Hippocampal formation (tissue), 2 donors: ENCODE data around the gene CACNA1C.

ENCODE experiments used
- DNase-seq, 2 donors: peaks; one replicate each; lab custom pipeline; 2025; lab: John Stamatoyannopoulos, UW

CACNA1C gene

DNA sequence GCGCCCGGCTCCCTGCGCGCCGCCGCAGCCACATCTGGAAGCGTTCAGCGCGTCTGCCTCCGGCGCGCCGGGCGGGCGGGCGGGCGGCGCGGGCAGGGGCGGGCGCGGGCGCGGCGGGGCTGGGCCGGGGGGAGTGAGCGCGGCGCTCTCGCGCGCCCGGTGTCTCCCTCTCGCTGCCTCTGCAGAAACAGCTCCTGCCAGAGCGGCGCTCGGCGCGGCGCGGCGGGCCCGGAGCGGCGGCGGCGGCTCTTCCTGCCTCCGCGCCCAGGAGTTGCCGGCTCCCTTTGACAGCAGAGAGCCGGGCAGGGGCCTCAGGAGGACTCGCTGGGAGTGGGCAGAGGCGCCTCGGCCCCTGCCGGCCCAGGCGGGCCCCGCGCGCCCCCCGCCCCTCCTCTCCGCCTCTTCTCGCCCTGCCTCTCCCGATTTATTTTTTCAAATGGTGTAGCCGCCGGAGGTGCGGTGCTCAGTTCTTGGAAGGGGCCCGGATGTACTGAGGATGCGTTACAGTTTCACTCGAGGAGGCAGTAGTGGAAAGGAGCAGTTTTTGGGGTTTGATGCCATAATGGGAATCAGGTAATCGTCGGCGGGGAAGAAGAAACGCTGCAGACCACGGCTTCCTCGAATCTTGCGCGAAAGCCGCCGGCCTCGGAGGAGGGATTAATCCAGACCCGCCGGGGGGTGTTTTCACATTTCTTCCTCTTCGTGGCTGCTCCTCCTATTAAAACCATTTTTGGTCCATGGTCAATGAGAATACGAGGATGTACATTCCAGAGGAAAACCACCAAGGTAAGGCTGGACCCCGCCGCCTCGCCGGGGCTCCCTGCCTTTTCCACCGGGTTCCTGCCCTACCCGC is at the start of gene CACNA1C:
Gene CACNA1C (plus strand): TSS at position 162 of the 853 bp plus-strand sequence. CDS start 576 bp downstream, at position 738.
- peak; percentile 15 to 30 for DNase-seq

GRCh38 chr12:2003676-2004112 is 49.1 kb upstream of the CACNA1C start:
- no peak for DNase-seq

GRCh38 chr12:2004113-2004929 is 48.5 kb upstream of the CACNA1C start, which contains the start of gene DCP1B:
TSS of gene DCP1B (minus strand) at chr12:2004457. CDS start at chr12:2004431, 26 bp downstream.
- DNase-seq = peak; percentile 97 to 98

DNA sequence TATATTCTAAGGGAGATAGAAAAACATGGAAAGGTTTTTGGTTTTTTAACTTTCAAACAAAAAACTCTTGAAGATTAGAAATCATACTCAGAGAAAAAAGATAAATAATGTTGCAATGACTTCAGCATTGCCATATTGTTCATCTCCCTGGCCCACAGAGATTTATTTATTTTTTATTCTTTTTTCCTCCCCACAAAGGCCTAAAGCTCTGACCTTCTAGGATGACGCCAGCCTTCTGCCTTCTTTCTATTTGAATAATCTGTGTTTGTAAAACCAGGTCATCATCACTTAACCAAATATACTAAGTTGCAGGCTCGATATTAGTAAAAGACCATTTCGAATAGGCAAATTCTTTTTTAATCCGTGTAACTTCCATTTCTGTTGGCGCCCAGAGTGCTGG is 44.1 kb upstream of the CACNA1C start:
- DNase-seq = no peak

- DNase-seq = no peak
Observed at GRCh38 chr12:2009623-2010022, 43.2 kb upstream of the CACNA1C start.

DNA sequence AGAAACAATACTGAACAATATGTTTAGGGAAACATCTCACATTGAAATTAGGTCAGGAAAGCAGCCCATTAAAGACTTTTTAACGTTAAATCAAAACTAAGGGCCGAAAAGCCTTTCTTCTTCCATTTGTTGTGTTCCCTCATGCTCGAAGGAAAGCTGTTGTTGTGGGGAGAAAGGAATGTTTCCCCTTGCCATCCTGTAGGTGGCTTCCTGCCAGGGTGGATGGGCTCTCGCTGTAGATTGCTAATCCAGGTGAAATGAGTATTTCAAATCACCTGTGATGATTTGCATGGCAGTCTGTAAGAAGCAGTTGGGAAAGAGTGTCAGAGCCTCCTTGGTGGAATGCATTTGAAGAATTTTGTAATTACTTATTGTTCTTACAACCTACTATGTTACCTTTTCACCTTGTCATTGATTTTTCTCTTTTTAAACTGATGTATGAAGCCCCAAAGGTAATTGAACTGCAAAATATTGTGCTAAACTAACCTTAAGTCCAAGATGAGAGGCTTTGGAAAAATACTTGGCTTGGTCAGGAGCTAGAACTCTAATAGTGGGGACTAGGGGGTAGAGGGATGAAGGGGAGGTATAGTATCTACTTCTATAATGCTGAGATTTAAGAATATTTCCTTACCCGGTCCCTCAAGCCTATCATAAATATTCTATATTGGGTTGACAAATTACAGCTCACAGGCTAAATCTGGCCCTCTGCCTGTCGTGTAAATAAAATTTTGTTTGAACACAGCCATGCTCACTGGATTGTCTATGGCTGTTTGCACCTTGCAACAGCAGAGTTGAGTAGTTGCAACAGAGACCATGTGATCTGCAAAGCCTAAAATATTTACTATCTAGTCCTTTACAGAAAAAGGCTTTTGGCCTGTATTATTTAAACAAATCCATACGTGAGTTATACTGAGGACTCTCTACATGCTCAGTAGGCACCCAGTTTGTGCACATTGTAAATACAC is 40.9 kb upstream of the CACNA1C start:
- no peak for DNase-seq

DNA sequence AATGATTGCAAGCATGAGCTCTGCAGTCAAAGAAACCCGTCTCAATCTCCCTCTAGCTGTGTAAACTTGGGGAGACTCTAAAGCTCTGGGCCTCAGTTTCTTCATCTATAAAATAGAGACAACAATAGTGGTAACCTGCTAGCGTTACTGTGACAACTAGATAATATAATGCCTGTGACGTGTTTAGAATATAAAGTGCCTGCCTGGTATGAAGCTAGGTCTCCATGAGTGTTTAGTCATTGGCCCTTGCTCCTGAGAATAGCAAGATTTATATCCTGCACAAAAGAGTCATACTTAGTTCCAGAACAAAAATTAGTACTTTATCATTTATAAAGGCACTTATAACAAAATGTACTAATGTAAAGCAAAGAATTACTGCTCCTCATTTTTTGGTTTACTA is 39.7 kb upstream of the CACNA1C start:
- no peak for DNase-seq

GRCh38 chr12:2013527-2014223 is 39.1 kb upstream of the CACNA1C start:
- peak in 1 of 2 donors; percentile 43 for DNase-seq

GRCh38 chr12:2014231-2014630 is 38.6 kb upstream of the CACNA1C start:
- no peak for DNase-seq

GRCh38 chr12:2016862-2017545 is 35.8 kb upstream of the CACNA1C start:
- no peak for DNase-seq

- no peak for DNase-seq
Observed at GRCh38 chr12:2017546-2018337, 35.0 kb upstream of the CACNA1C start.

GRCh38 chr12:2018391-2018790 is 34.4 kb upstream of the CACNA1C start:
- no peak for DNase-seq

- no peak for DNase-seq
Observed at GRCh38 chr12:2019126-2019525, 33.7 kb upstream of the CACNA1C start.

DNA sequence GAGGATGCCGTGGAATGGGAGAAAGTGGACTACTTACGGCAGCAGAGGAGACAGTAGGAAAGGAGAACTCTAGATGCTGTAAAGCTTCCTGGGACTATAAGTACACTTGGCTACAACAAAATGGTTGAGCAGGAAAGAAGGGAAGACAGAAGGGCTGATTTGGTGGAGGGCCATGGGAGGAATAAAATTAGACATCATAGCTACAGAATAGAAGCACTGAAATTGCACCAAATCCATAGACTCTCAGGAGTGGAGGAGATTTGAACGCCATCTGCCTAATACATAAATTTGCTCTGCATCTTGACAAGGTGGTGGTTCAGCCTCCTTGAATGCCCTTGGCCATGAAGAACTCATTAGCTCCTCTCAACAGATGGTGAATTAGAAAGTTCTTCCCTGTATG is 32.3 kb upstream of the CACNA1C start:
- peak in 1 of 2 donors; percentile 12 for DNase-seq

- no peak for DNase-seq
Observed at GRCh38 chr12:2023365-2023764, 29.4 kb upstream of the CACNA1C start.

DNA sequence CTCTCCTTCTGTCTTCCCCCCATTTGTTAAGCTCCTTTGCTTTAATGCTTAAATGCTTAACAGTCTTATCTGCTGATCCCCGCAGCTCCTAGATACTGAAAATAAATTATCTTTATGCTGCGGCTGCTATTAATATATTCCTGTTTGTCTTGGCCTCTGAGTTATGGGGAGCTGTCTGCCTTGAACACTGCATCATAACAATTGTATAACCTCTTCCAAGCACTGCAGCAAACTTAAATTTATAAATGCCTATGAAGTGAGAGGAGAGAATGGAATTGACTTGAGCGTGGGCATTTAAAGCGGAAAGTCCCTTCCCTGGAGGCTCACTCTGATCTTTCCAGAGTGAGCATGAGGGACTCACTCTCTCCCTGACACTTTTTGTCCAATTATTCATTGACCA is 25.4 kb upstream of the CACNA1C start:
- DNase-seq = no peak

DNA sequence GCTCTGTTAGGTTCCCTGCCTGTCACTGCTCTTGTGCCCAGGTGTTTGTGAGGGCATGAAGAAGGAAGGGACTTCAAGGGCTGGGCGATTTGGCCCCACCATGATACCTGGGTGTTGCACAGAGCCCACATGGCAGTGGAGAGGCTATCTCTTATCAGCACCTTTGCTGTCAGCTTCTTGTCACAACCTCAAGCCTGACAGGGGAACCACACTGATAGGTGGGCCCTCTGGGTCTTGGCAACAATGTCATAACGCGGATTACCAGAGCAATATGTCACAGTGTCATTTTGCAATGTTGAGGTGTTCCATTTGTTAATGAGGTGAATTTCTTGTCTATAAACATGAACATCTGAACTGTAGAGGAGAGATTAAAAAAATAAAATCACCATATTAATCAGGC is 22.9 kb upstream of the CACNA1C start:
- DNase-seq = no peak

DNA sequence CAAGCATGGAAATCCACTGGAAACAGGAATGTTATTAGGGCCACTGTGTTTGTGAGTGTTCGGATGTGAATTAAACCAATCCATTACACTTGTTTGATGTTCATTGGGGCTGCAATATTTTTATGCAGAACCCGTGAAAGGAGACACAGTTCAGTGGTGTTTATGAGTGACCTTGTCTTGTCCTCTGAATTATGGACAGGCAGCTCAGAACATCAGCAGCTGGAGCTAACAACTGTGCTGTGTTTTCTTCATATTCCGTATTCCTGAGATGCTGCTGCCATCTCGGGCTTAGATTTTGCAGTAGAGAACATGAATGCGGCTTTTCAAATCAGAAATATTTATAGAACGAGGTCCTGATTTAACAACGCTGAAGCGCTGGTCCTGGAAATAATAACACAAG is 20.3 kb upstream of the CACNA1C start:
- no peak for DNase-seq

- DNase-seq = peak; percentile 68 to 75
Observed at GRCh38 chr12:2034633-2035430, 18.0 kb upstream of the CACNA1C start.
